Choroid plexus epithelial cell (primary cell): ENCODE results near the gene AASS.
A peak's percentile ranks its signal among the peaks of the same experiment; 100 is the strongest.
"Not testable (repeated sequence)": the region's sequence is repeated elsewhere in the genome, so short reads cannot be mapped to it uniquely, and the experiment has no call there.

Experiments used
- DNase-seq: peaks from one replicate; pipeline ENCODE4 v3.0.0-alpha.2; 2010; ENCODE audit warnings: low read depth
- H3K4me3 ChIP-seq: 2 replicates; pipeline ENCODE4 v1.5.1; 2011; ENCODE audit warnings: low read depth, mild to moderate bottlenecking, control low read depth, low read length, moderate library complexity
- TF ChIP-seq, protein P1 (sequence below): conservative IDR thresholded peaks from 2 replicates; pipeline ENCODE4 v1.5.1; 2011; ENCODE audit warnings: low read depth, mild to moderate bottlenecking, control low read depth, inconsistent platforms, low read length, moderate library complexity

The AASS gene

DNA sequence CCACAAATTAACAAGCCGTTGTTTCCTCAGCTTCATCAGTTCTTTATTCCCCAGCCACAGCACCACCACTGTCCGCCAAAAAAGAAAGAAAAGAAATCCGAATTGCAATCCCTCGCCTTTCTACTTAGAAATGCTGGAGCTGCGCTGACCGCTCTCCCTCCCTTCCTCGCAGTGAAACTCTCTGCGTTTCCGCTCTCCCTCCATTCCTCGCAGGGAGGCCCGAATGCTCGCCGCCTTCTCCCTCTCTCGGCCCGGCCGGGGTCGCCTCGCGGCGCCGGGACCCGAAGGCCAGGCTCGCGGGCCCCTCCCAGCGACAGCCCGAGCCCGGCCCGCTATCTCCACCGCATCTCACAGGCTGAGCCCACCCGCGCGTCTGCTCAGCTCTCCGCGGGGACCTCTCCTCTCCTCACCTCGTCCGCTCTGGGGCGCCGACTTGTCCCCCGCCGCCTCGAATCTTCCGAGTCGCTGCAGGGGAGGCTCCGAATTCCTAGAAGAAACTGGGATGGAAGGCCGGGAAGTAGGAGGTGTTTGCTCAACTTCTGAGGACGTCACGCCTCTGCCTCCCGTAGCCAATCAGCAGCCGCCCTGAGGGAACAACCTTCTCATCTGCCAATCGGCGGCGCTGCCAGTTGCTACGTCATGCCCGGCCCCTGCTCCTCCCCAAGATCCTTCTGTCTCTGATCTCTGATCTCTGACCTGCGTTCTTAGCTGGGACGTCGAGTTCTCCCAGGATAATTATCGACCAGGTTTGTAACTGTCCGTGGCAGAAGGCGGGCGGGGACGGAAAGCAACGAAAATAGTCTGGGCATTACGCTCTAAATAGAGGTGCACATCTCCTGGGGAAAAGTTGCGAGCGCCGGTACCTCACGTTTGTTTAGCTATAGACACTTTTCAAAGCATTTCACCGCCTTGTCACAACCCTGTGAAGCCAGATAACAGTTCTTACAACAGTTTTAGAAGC lies at the start of gene AASS:
Gene AASS, minus strand, starts transcription at position 499 of the 961 bp plus-strand sequence. CDS start 10,523 bp downstream, outside the sequence.
- DNase-seq, result peak; percentile 95
- peak within 1 kb of the TSS; percentile 84 for H3K4me3 ChIP-seq
- TF ChIP-seq, protein P1, sequence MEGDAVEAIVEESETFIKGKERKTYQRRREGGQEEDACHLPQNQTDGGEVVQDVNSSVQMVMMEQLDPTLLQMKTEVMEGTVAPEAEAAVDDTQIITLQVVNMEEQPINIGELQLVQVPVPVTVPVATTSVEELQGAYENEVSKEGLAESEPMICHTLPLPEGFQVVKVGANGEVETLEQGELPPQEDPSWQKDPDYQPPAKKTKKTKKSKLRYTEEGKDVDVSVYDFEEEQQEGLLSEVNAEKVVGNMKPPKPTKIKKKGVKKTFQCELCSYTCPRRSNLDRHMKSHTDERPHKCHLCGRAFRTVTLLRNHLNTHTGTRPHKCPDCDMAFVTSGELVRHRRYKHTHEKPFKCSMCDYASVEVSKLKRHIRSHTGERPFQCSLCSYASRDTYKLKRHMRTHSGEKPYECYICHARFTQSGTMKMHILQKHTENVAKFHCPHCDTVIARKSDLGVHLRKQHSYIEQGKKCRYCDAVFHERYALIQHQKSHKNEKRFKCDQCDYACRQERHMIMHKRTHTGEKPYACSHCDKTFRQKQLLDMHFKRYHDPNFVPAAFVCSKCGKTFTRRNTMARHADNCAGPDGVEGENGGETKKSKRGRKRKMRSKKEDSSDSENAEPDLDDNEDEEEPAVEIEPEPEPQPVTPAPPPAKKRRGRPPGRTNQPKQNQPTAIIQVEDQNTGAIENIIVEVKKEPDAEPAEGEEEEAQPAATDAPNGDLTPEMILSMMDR, result no peak

GRCh38 chr7:122188785-122189184 lies 44.7 kb upstream of the AASS start:
- no peak overlapping the region for H3K4me3 ChIP-seq
- DNase-seq, result no peak
- TF ChIP-seq, protein P1, result no peak

DNA sequence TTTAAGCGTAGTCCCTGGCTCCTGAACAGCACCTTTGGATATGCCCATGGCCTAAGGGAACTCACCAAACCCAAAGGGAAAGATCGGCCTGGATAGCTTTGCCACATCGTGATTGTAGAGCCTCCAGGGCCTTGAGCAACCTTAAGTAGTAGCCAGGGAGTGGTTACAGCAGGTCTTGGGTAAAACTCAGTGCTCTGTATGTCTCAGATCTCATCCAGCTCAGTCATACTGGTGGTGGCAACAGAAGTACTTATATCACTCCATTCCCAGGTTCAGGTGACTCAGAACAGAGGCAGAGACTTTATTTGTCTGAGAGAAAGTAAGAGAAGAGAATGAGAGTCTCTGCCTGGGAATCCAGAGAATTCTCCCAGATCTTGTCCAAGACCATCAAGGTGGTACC lies 39.1 kb upstream of the AASS start:
- TF ChIP-seq, protein P1, result no peak
- H3K4me3 ChIP-seq, result no peak overlapping the region
- DNase-seq, result no peak

GRCh38 chr7:122182081-122182480 lies 38.0 kb upstream of the AASS start:
- H3K4me3 ChIP-seq, result no peak overlapping the region
- DNase-seq, result no peak
- TF ChIP-seq, protein P1, result no peak

GRCh38 chr7:122172144-122172543 lies 28.1 kb upstream of the AASS start:
- H3K4me3 ChIP-seq, DNase-seq: not testable (repeated sequence)

DNA sequence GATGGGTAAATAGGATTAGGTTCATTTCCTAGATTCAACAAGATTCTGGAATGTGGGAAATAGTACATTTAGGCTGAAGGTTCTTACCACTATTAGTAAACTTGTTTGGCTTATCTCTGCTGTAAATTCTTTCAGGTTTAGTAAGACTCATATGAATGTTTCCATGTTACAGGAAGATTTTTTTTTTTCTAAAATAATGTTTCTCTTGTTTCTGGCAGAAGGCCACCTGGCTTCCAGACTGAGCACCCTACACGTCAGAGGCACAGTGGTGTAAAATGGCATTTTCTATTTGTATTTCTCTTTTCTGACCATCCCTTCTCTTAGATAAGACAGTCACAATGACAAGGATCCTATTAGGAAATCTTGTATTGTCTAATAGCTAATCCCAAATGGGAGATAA lies 22.7 kb upstream of the AASS start:
- TF ChIP-seq, protein P1, result no peak
- peak; percentile 91 for DNase-seq
- no peak overlapping the region for H3K4me3 ChIP-seq

GRCh38 chr7:122166275-122166674 lies 22.2 kb upstream of the AASS start:
- H3K4me3 ChIP-seq, result no peak overlapping the region
- TF ChIP-seq, protein P1, result no peak
- no peak for DNase-seq
